ENCODE measurements around the gene FAM53C.
A peak's percentile ranks its signal among the peaks of the same experiment; 100 is the strongest.

The FAM53C gene

GRCh38 chr5:138351517-138351916, 13.5 kb downstream of the FAM53C start:
- peak overlapping the region in 1 of 2 experiments; percentile 4 for H3K4me3 ChIP-seq (ENCODE audit: low read depth in 1 of 2, low read length in 1 of 2)
- no peaks in the 10 kb centered on the region for H3K27me3 ChIP-seq
- H3K36me3 ChIP-seq, result peaks cover 47% of the 10 kb centered on the region
- H3K27ac ChIP-seq, result peak overlapping the region; percentile 93
- H3K9me3 ChIP-seq, result no peaks in the 10 kb centered on the region
- H3K4me1 ChIP-seq (ENCODE audit: control insufficient read depth in 1 of 2, insufficient read depth in 1 of 2, low read depth in 1 of 2, low read length in 1 of 2), result peaks cover 49 to 54% of the 10 kb centered on the region in 2 experiments
- TF ChIP-seq CTCF (IDR thresholded peaks at IDR 0.05), result no peak

- peak within 1 kb of the TSS; percentile 93 for H3K27ac ChIP-seq
- H3K4me3 ChIP-seq (ENCODE audit: low read depth in 1 of 2, low read length in 1 of 2), result peak within 1 kb of the TSS; percentile 91 to 99
- peaks cover 49 to 54% of the 10 kb centered on the region in 2 experiments for H3K4me1 ChIP-seq (ENCODE audit: control insufficient read depth in 1 of 2, insufficient read depth in 1 of 2, low read depth in 1 of 2, low read length in 1 of 2)
- H3K36me3 ChIP-seq, result peaks cover 40% of the 10 kb centered on the region
- peak; percentile 100 for TF ChIP-seq CTCF (IDR thresholded peaks at IDR 0.05)
- H3K27me3 ChIP-seq, result no peaks in the 10 kb centered on the region
- H3K9me3 ChIP-seq, result no peaks in the 10 kb centered on the region
Measured at GRCh38 chr5:138352071-138352721, 14.1 kb downstream of the FAM53C start, which contains the start of gene KDM3B. KDM3B (plus strand) TSS chr5:138352685; CDS start chr5:138352796, 111 bp downstream.

GRCh38 chr5:138352722-138353559, 14.9 kb downstream of the FAM53C start:
- Histone ChIP-seq H3K4me3 (ENCODE audit: low read depth in 1 of 2, low read length in 1 of 2) (peak overlapping the region; percentile 91 to 99), H3K27ac (peak overlapping the region; percentile 93), H3K4me1 (ENCODE audit: control insufficient read depth in 1 of 2, insufficient read depth in 1 of 2, low read depth in 1 of 2, low read length in 1 of 2) (peaks cover 49 to 54% of the 10 kb centered on the region in 2 experiments), H3K27me3 (no peaks in the 10 kb centered on the region), H3K9me3 (no peaks in the 10 kb centered on the region), H3K36me3 (peaks cover 33% of the 10 kb centered on the region)
- TF ChIP-seq CTCF (IDR thresholded peaks at IDR 0.05), result peak; percentile 29

GRCh38 chr5:138353560-138354080, 15.6 kb downstream of the FAM53C start:
- H3K4me1 ChIP-seq (ENCODE audit: control insufficient read depth in 1 of 2, insufficient read depth in 1 of 2, low read depth in 1 of 2, low read length in 1 of 2), result peaks cover 49 to 54% of the 10 kb centered on the region in 2 experiments
- TF ChIP-seq CTCF (IDR thresholded peaks at IDR 0.05), result no peak
- H3K9me3 ChIP-seq, result no peaks in the 10 kb centered on the region
- peak overlapping the region; percentile 91 to 99 for H3K4me3 ChIP-seq (ENCODE audit: low read depth in 1 of 2, low read length in 1 of 2)
- peaks cover 26% of the 10 kb centered on the region for H3K36me3 ChIP-seq
- H3K27me3 ChIP-seq, result no peaks in the 10 kb centered on the region
- H3K27ac ChIP-seq, result peak overlapping the region; percentile 93

- no peaks in the 10 kb centered on the region for H3K9me3 ChIP-seq
- H3K27me3 ChIP-seq, result no peaks in the 10 kb centered on the region
- H3K4me1 ChIP-seq (ENCODE audit: control insufficient read depth in 1 of 2, insufficient read depth in 1 of 2, low read depth in 1 of 2, low read length in 1 of 2), result peaks cover 49 to 54% of the 10 kb centered on the region in 2 experiments
- peaks cover 18% of the 10 kb centered on the region for H3K36me3 ChIP-seq
- H3K27ac ChIP-seq, result peak overlapping the region; percentile 93
- H3K4me3 ChIP-seq (ENCODE audit: low read depth in 1 of 2, low read length in 1 of 2), result peak overlapping the region; percentile 91 to 99
- TF ChIP-seq CTCF (IDR thresholded peaks at IDR 0.05), result no peak
Measured at GRCh38 chr5:138354387-138354786, 16.3 kb downstream of the FAM53C start.
